Epithelial cell of esophagus (primary cell): ENCODE data around the gene PITX1.

Experiments
- DNase-seq: peaks from one replicate; pipeline ENCODE4 v3.0.0; 2010; ENCODE audit warnings: low read depth
- H3K4me3 ChIP-seq: 2 replicates; pipeline ENCODE4 v1.5.1; 2011; ENCODE audit warnings: mild to moderate bottlenecking, low read length, control low read depth
- CTCF ChIP-seq: IDR thresholded peaks from 2 replicates; pipeline ENCODE4 v1.5.1; 2011; ENCODE audit warnings: low read depth, mild to moderate bottlenecking, low read length, control low read depth, inconsistent platforms; ENCODE audit not compliant: insufficient read depth; ENCODE audit errors: missing control alignments

PITX1 gene

DNA sequence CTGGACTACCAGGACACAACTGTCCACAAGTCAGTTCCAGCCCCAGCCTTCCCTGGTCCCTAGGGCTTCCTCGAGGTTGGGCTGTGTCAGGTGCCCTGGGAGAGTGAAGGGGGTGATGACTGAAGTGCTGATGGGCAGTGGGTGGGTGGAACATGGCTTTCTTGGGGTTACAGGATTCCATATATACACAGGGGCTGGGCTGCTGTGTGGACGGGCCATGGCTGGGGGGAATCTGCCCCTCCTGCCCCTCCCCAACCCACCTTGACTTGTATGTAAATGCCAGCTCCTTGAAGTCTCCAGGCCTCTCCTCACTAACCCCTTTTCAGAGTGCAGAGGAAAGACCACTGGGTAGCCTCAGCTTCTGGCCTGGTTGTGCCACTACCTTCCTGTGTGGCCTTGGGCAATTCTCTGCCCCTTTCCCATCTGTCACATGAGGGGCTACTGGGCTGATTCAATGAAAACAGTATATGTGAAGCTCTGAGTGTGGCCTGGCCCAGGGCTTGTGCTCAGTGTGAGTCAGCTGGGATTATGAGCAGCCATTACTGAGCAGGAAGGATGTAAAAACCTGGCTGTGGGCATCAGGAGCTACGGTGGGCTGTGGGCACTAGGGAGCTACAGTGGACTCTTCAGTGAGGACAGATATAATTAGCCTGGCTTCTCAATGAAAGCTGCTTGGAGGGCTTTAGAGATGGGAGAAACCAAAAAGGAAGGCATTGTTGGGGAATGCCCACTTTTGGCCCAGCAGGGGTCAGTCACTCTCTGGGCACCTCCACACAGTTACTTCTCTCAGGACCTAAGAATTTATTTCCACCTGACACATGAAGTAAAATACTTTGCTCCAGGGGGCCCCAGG lies 23.3 kb downstream of the PITX1 start:
- peak; percentile 10 for TF ChIP-seq CTCF
- H3K4me3 ChIP-seq: no peak overlapping the region
- DNase-seq: no peak

DNA sequence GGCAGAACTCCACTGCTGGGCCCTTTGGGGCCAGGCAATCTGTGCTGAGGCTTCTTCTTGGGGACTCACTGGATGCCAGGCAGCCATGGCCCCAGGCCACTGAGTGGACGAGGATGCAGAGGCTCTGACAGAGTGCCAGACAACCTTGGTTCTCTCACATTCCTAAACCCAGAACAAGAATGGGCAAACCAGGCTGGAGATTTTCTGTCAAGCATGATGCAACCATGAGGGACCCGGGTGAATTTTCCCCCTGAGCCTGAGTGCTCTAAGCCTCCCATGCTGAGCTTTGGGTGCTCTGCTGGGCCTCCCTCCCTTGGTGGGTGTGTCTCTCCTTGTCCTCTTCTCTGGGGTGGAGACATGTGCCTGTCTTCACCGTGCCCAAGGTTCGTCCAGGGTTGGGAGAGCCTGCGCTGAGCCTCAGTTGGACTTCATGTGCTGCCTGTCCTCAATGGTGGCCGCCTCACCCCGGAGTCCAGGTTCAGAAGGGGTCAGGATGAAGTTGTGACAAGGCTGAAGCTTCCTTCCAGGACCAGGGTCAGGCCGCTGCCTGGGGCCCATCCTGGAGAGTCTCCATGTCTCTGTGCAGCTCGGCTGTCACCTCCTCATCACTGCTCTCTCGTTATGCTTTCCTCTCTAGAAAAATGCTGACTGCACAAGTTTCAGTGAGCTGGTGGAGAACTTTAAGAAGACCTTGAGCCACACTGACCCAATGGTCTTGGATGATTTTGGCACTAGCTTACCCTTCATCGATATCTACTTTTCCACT lies 24.1 kb downstream of the PITX1 start:
- no peak overlapping the region for H3K4me3 ChIP-seq
- TF ChIP-seq CTCF: no peak
- no peak for DNase-seq

DNA sequence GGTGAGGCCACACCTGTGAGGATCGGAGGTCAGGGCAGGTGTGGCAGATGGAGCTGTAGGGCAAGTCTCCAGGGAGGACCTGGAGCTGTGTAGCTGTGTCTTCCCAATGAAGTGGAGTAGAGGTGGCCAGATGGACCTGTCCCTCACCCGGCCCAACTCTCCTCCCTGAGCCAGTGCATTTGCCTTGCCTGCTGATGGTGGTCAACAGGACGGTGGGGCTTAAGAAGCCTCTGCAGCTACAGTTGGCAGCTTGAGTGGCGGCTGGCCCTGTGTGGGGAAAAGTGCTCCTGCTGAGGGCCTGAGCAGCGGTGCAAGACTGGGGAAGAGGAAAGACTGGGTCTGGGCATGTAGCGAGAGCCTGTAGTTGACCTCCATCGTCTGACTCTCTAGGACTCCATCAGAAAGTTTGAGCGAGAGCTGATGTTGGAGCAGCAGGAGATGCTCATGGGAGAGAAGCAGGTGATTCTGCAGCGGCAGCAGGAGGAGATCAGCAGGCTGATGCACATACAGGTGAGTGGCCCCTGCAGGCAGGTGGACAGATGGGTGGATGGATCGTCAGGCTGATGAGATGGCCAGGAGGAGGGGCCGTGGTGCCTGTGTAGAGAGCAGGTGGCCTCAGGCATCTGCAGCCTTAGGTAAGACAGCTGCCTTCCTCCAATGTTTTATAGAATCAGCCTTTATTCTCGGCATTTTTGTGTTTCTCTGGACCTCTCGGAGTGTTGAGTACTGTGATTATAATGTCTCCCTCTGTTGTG lies 24.9 kb downstream of the PITX1 start:
- no peak for DNase-seq
- no peak overlapping the region for H3K4me3 ChIP-seq
- TF ChIP-seq CTCF: no peak

GRCh38 chr5:135008556-135008955 lies 25.5 kb downstream of the PITX1 start:
- DNase-seq: no peak
- no peak for TF ChIP-seq CTCF
- no peak overlapping the region for H3K4me3 ChIP-seq

DNA sequence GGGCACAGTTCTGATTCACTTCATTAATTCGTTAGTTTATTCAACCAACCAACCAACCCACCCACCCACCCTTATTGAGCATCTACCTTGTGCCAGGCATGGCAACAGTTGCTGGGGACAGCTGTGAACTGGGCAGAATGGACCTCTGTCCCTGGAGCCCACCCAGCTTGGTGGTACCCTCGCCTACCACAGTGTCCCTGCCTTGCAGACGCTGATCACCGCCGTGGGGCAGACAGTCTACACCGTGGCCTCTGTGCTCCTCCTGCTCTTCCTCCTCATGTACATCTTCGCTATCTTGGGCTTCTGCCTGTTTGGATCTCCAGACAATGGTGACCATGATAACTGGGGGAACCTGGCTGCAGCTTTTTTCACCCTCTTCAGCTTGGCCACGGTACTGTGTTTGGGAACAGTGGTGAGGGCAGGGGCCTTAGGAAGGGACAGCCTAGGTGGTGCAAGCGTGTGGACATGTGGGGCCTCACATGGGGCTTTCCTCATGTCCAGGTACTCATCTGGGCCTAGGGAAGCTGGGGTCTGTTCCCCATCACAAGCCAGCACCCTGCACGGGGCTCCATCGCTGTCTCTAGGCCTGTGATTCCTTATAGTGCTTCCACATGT lies 26.2 kb downstream of the PITX1 start:
- DNase-seq: no peak
- no peak overlapping the region for H3K4me3 ChIP-seq
- TF ChIP-seq CTCF: no peak

- TF ChIP-seq CTCF: no peak
- no peak for DNase-seq
- H3K4me3 ChIP-seq: no peak overlapping the region
These were observed 26.7 kb downstream of the PITX1 start for GRCh38 chr5:135007305-135007704.
